GM15510 (cell line): ENCODE measurements around the gene FLYWCH2.
A peak's percentile ranks its signal among the peaks of the same experiment; 100 is the strongest.

ENCODE experiments used
- POLR2A ChIP-seq: IDR thresholded peaks from 3 replicates; pipeline ENCODE4 v1.6.1; 2011; ENCODE audit warnings: borderline replicate concordance; ENCODE audit not compliant: insufficient read length; ENCODE audit errors: extremely low read depth

The FLYWCH2 gene

GRCh38 chr16:2894231-2894630 lies 11.2 kb downstream of the FLYWCH2 start:
- TF ChIP-seq POLR2A = no peak

- TF ChIP-seq POLR2A = no peak
Observed at GRCh38 chr16:2895813-2896212, 12.8 kb downstream of the FLYWCH2 start.

- no peak for TF ChIP-seq POLR2A
Observed at GRCh38 chr16:2896480-2897010, 13.5 kb downstream of the FLYWCH2 start.

GRCh38 chr16:2897110-2897509 lies 14.1 kb downstream of the FLYWCH2 start:
- no peak for TF ChIP-seq POLR2A

GRCh38 chr16:2898831-2899563 lies 16.0 kb downstream of the FLYWCH2 start:
- TF ChIP-seq POLR2A = no peak

- TF ChIP-seq POLR2A = no peak
Observed at GRCh38 chr16:2899564-2900072, 16.6 kb downstream of the FLYWCH2 start.

GRCh38 chr16:2900526-2901075 lies 17.6 kb downstream of the FLYWCH2 start:
- no peak for TF ChIP-seq POLR2A

GRCh38 chr16:2902337-2903130 lies 19.5 kb downstream of the FLYWCH2 start:
- TF ChIP-seq POLR2A = no peak

GRCh38 chr16:2904100-2904921 lies 21.3 kb downstream of the FLYWCH2 start:
- peak; percentile 58 for TF ChIP-seq POLR2A

GRCh38 chr16:2904922-2905240 lies 21.9 kb downstream of the FLYWCH2 start:
- no peak for TF ChIP-seq POLR2A

GRCh38 chr16:2905241-2905987 lies 22.4 kb downstream of the FLYWCH2 start:
- peak; percentile 98 for TF ChIP-seq POLR2A

GRCh38 chr16:2905988-2906387 lies 23.0 kb downstream of the FLYWCH2 start:
- TF ChIP-seq POLR2A = no peak

GRCh38 chr16:2910441-2910969 lies 27.5 kb downstream of the FLYWCH2 start:
- TF ChIP-seq POLR2A = no peak
